ENCODE measurements around the gene IFIT1B.
A peak's percentile ranks its signal among the peaks of the same experiment; 100 is the strongest.

The IFIT1B gene

GRCh38 chr10:89428877-89429276 lies 51.0 kb downstream of the IFIT1B start:
- no peak overlapping the region for H2AFZ ChIP-seq (ENCODE audit: insufficient read depth, low read length, poor library complexity)
- no peaks in the 10 kb centered on the region for H3K79me2 ChIP-seq (ENCODE audit: control insufficient read depth, insufficient read depth, low read length, poor library complexity)
- no peak overlapping the region for H2BK12ac ChIP-seq (ENCODE audit: low read length)
- H3K14ac ChIP-seq (ENCODE audit: low read length), result no peak overlapping the region
- DNase-seq, result no peak
- no peak overlapping the region for H3K4me2 ChIP-seq (ENCODE audit: low read length)
- no peak overlapping the region for H3K18ac ChIP-seq (ENCODE audit: low read length)
- WGBS (ENCODE audit: extremely low coverage, insufficient coverage, insufficient read length), result no CpG with 5 or more reads among the region's 1 CpG
- H3K79me1 ChIP-seq (ENCODE audit: low read length), result no peaks in the 10 kb centered on the region
- H3K27me3 ChIP-seq (ENCODE audit: insufficient read depth, low read length), result no peaks in the 10 kb centered on the region
- no peak overlapping the region for H3K27ac ChIP-seq (ENCODE audit: low read depth, low read length)
- H3K4me1 ChIP-seq (ENCODE audit: control insufficient read depth in 1 of 2, insufficient read depth in 2 of 2, low read length in 2 of 2), result no peaks in the 10 kb centered on the region
- H3K36me3 ChIP-seq (ENCODE audit: control insufficient read depth in 1 of 2, insufficient read depth in 2 of 2, low read length in 2 of 2), result no peaks in the 10 kb centered on the region
- H2BK120ac ChIP-seq (ENCODE audit: insufficient read depth, low read length, poor library complexity), result no peak overlapping the region
- no peaks in the 10 kb centered on the region for H3K9me3 ChIP-seq (ENCODE audit: insufficient read depth, low read depth, low read length)
- H4K8ac ChIP-seq (ENCODE audit: low read depth, low read length), result no peak overlapping the region
- H2BK5ac ChIP-seq (ENCODE audit: low read depth, low read length, poor library complexity), result no peak overlapping the region
- no peak overlapping the region for H3K9ac ChIP-seq (ENCODE audit: low read length)
- no peak overlapping the region for H3K23ac ChIP-seq (ENCODE audit: low read length)
- no peak overlapping the region for H4K12ac ChIP-seq (ENCODE audit: low read depth, low read length)
- H4K91ac ChIP-seq (ENCODE audit: low read depth, low read length), result no peak overlapping the region
- no peak overlapping the region for H2AK5ac ChIP-seq (ENCODE audit: low read length)
- H3K4me3 ChIP-seq (ENCODE audit: low read depth, low read length), result no peak overlapping the region
- no peak overlapping the region for H3K4ac ChIP-seq (ENCODE audit: low read depth, low read length)

- Histone ChIP-seq H4K91ac (ENCODE audit: low read depth, low read length) (no peak overlapping the region), H3K23ac (ENCODE audit: low read length) (no peak overlapping the region), H2BK120ac (ENCODE audit: insufficient read depth, low read length, poor library complexity) (no peak overlapping the region), H3K4me3 (ENCODE audit: low read depth, low read length) (no peak overlapping the region), H3K4ac (ENCODE audit: low read depth, low read length) (no peak overlapping the region), H4K12ac (ENCODE audit: low read depth, low read length) (no peak overlapping the region), H3K4me1 (ENCODE audit: control insufficient read depth in 1 of 2, insufficient read depth in 2 of 2, low read length in 2 of 2) (no peaks in the 10 kb centered on the region), H2BK12ac (ENCODE audit: low read length) (no peak overlapping the region), H3K79me1 (ENCODE audit: low read length) (no peaks in the 10 kb centered on the region), H4K8ac (ENCODE audit: low read depth, low read length) (no peak overlapping the region), H3K18ac (ENCODE audit: low read length) (no peak overlapping the region), H2AK5ac (ENCODE audit: low read length) (no peak overlapping the region), H2BK5ac (ENCODE audit: low read depth, low read length, poor library complexity) (no peak overlapping the region), H3K4me2 (ENCODE audit: low read length) (no peak overlapping the region), H3K9me3 (ENCODE audit: insufficient read depth, low read depth, low read length) (no peaks in the 10 kb centered on the region), H3K36me3 (ENCODE audit: control insufficient read depth in 1 of 2, insufficient read depth in 2 of 2, low read length in 2 of 2) (no peaks in the 10 kb centered on the region), H3K27me3 (ENCODE audit: insufficient read depth, low read length) (no peaks in the 10 kb centered on the region), H3K9ac (ENCODE audit: low read length) (no peak overlapping the region), H3K14ac (ENCODE audit: low read length) (no peak overlapping the region), H3K79me2 (ENCODE audit: control insufficient read depth, insufficient read depth, low read length, poor library complexity) (no peaks in the 10 kb centered on the region), H2AFZ (ENCODE audit: insufficient read depth, low read length, poor library complexity) (no peak overlapping the region), H3K27ac (ENCODE audit: low read depth, low read length) (no peak overlapping the region)
- no CpG with 5 or more reads among the region's 3 CpGs for WGBS (ENCODE audit: extremely low coverage, insufficient coverage, insufficient read length)
- peak in 1 of 2 donors; percentile 57 for DNase-seq
Observed at GRCh38 chr10:89431977-89432376, 54.1 kb downstream of the IFIT1B start.

Measured in trophoblast cell (in vitro differentiated cells and primary cell).